Stimulated activated CD4-positive, alpha-beta T cell treated with anti-CD3 and anti-CD28 coated beads, Interleukin-4, amount 100 ng/mL, for 48 hours (primary cell): ENCODE results near the gene ALPI.

ENCODE experiments used
- DNase-seq, 2 donors: peaks; one replicate each; pipeline ENCODE4 v3.0.0-alpha.2; 2020; ENCODE audit warnings: low read depth in 2 of 2

ALPI gene

GRCh38 chr2:232484628-232485347, 28.8 kb downstream of the ALPI start:
- DNase-seq: no peak

GRCh38 chr2:232485348-232485756, 29.4 kb downstream of the ALPI start:
- DNase-seq: no peak

- no peak for DNase-seq
These were observed 30.0 kb downstream of the ALPI start for GRCh38 chr2:232485757-232486557.

- no peak for DNase-seq
These were observed 30.8 kb downstream of the ALPI start for GRCh38 chr2:232486558-232487384.

- DNase-seq: no peak
These were observed 31.6 kb downstream of the ALPI start, which contains the start of gene ECEL1 for GRCh38 chr2:232487385-232488096. ECEL1 (minus strand) TSS chr2:232487834; CDS start chr2:232486653, 1,181 bp downstream.

- no peak for DNase-seq
These were observed 32.3 kb downstream of the ALPI start for GRCh38 chr2:232488097-232488711.

GRCh38 chr2:232488721-232489300, 32.9 kb downstream of the ALPI start:
- DNase-seq: no peak

GRCh38 chr2:232489516-232490220, 33.7 kb downstream of the ALPI start:
- DNase-seq: no peak

- no peak for DNase-seq
These were observed 34.5 kb downstream of the ALPI start for GRCh38 chr2:232490221-232491138.

- DNase-seq: no peak
These were observed 35.3 kb downstream of the ALPI start for GRCh38 chr2:232491139-232491780.

- no peak for DNase-seq
These were observed 36.4 kb downstream of the ALPI start for GRCh38 chr2:232492236-232492848.

GRCh38 chr2:232492963-232493700, 37.2 kb downstream of the ALPI start:
- no peak for DNase-seq

- DNase-seq: no peak
These were observed 37.9 kb downstream of the ALPI start for GRCh38 chr2:232493701-232494474.

GRCh38 chr2:232494542-232494941, 38.6 kb downstream of the ALPI start:
- no peak for DNase-seq

GRCh38 chr2:232495292-232495691, 39.3 kb downstream of the ALPI start:
- DNase-seq: no peak

- DNase-seq: no peak
These were observed 40.7 kb downstream of the ALPI start for GRCh38 chr2:232496501-232497270.
